NT2/D1 (cell line): Measurements from ENCODE around the gene DGKH.

Source experiments
- SUZ12 ChIP-seq: IDR thresholded peaks from 2 replicates; pipeline ENCODE4 v1.6.1; 2011; ENCODE audit not compliant: insufficient read length, insufficient read depth; ENCODE audit errors: extremely low read depth
- YY1 ChIP-seq: IDR thresholded peaks from 2 replicates; pipeline ENCODE4 v1.6.1; 2011; ENCODE audit not compliant: insufficient read length, insufficient read depth
- ZNF274 ChIP-seq: IDR thresholded peaks from 2 replicates; pipeline ENCODE4 v1.6.1; 2011; ENCODE audit warnings: mild to moderate bottlenecking, low read depth, low read length

GRCh38 chr13:42276683-42277082, 228.2 kb downstream of the DGKH start:
- TF ChIP-seq YY1 (no peak), ZNF274 (no peak), SUZ12 (no peak)
